IMR-90 (cell line): Measurements from ENCODE around the gene FMN2. TPM values are rescaled to one million over a fixed set of nuclear protein-coding genes. Genes with fewer than 3 reads are reported as not detected.

Experiments
- ATAC-seq: fragments of 200-7000 bp; cut with Tn5 transposase; 2 replicates; pipeline ENCODE4 v1.9.1; 2020; ENCODE audit warnings: low read depth, mild to moderate bottlenecking, moderate library complexity
- BruUV-seq: library from RNA; stranded (reverse); fragments of 400-500 nt; replicated peaks from 2 replicates; lab custom pipeline; 2021; lab: Mats Ljungman, UMichigan
- CTCF ChIA-PET: fragments of 300-600 bp; formaldehyde crosslinking; extraction: SDS; loops from one replicate; lab custom pipeline; 2021; ENCODE audit warnings: antibody characterized with exemption; lab: Yijun Ruan, JAX
- POLR2A ChIA-PET: fragments of 300-600 bp; sonication (Branson Sonifier 250); formaldehyde crosslinking; loops from one replicate; lab custom pipeline; 2022; ENCODE audit warnings: antibody characterized with exemption; ENCODE audit not compliant: unreplicated experiment; lab: Charles Lee
- DNase-seq: peaks from one replicate; pipeline ENCODE4 v3.0.0; 2013
- H2AFZ ChIP-seq: replicated peaks from 2 replicates; pipeline ENCODE3; 2013; ENCODE audit warnings: low read length, mild to moderate bottlenecking; ENCODE audit not compliant: poor library complexity
- H2AK5ac ChIP-seq: 2 replicates; pipeline ENCODE4 v1.6.1; 2013; ENCODE audit warnings: low read depth, low read length, inconsistent platforms
- H2AK9ac ChIP-seq: replicated peaks from 2 replicates; pipeline ENCODE3; 2013; ENCODE audit warnings: mild to moderate bottlenecking, low read depth, low read length, moderate library complexity; ENCODE audit not compliant: poor library complexity
- H2BK120ac ChIP-seq: 2 replicates; pipeline ENCODE4 v1.6.1; 2013; ENCODE audit warnings: low read depth, low read length, inconsistent platforms
- H2BK15ac ChIP-seq: 3 replicates; pipeline ENCODE4 v1.6.1; 2013; ENCODE audit warnings: low read depth, low read length, inconsistent platforms
- H2BK20ac ChIP-seq: 2 replicates; pipeline ENCODE4 v1.6.1; 2013; ENCODE audit warnings: low read depth, mild to moderate bottlenecking, inconsistent platforms, low read length, moderate library complexity
- H2BK5ac ChIP-seq: 2 replicates; pipeline ENCODE4 v1.6.1; 2013; ENCODE audit warnings: mild to moderate bottlenecking, low read depth, low read length, inconsistent platforms; ENCODE audit not compliant: poor library complexity, severe bottlenecking
- H3K14ac ChIP-seq: replicated peaks from 2 replicates; pipeline ENCODE4 v1.6.1; 2013; ENCODE audit warnings: low read depth, low read length, inconsistent platforms
- H3K18ac ChIP-seq: 2 replicates; pipeline ENCODE4 v1.6.1; 2013; ENCODE audit warnings: low read depth, low read length, control low read depth
- H3K23ac ChIP-seq: 2 replicates; pipeline ENCODE4 v1.6.1; 2013; ENCODE audit warnings: low read depth, low read length, inconsistent platforms
- H3K27ac ChIP-seq: 2 replicates; pipeline ENCODE4 v1.5.1; 2013; ENCODE audit warnings: mild to moderate bottlenecking, control low read depth, low read length; ENCODE audit not compliant: insufficient read depth
- H3K27me3 ChIP-seq: 2 replicates; pipeline ENCODE4 v1.6.1; 2013; ENCODE audit warnings: low read length; ENCODE audit not compliant: control insufficient read depth, insufficient read depth
- H3K36me3 ChIP-seq: 2 replicates; pipeline ENCODE4 v1.6.1; 2013; ENCODE audit warnings: low read length, mixed read lengths; ENCODE audit not compliant: control insufficient read depth, insufficient read depth
- H3K4ac ChIP-seq: 2 replicates; pipeline ENCODE4 v1.6.1; 2013; ENCODE audit warnings: low read depth, low read length, inconsistent platforms
- H3K4me1 ChIP-seq: 2 replicates; pipeline ENCODE4 v1.6.1; 2013; ENCODE audit warnings: low read length, mixed read lengths; ENCODE audit not compliant: control insufficient read depth, insufficient read depth
- H3K4me2 ChIP-seq: 2 replicates; pipeline ENCODE4 v1.6.1; 2013; ENCODE audit warnings: low read depth, mild to moderate bottlenecking, control low read depth, low read length, moderate library complexity
- H3K4me3 ChIP-seq: 2 replicates; pipeline ENCODE4 v1.5.1; 2013; ENCODE audit warnings: low read depth, mild to moderate bottlenecking, control low read depth, low read length, moderate library complexity; ENCODE audit not compliant: insufficient read depth
- H3K56ac ChIP-seq: 2 replicates; pipeline ENCODE4 v1.6.1; 2013; ENCODE audit warnings: low read length, inconsistent platforms; ENCODE audit not compliant: insufficient read depth; ENCODE audit errors: extremely low read depth
- H3K79me1 ChIP-seq, 2 experiments: 2 replicates each; pipeline ENCODE4 v1.6.1; 2013; ENCODE audit warnings: low read length in 2 of 2, inconsistent platforms in 1 of 2, low read depth in 1 of 2
- H3K9ac ChIP-seq: 2 replicates; pipeline ENCODE4 v1.6.1; 2013; ENCODE audit warnings: low read depth, low read length, control low read depth
- H3K9me1 ChIP-seq: 2 replicates; pipeline ENCODE4 v1.6.1; 2013; ENCODE audit warnings: low read length, inconsistent platforms; ENCODE audit not compliant: insufficient read depth
- H3K9me3 ChIP-seq: 2 replicates; pipeline ENCODE4 v1.6.1; 2013; ENCODE audit warnings: low read length; ENCODE audit not compliant: control insufficient read depth, insufficient read depth
- H4K20me1 ChIP-seq: 2 replicates; pipeline ENCODE4 v1.6.1; 2013; ENCODE audit warnings: low read length, inconsistent platforms; ENCODE audit not compliant: insufficient read depth
- H4K5ac ChIP-seq: 2 replicates; pipeline ENCODE4 v1.6.1; 2013; ENCODE audit warnings: mild to moderate bottlenecking, low read depth, low read length, control low read depth
- H4K8ac ChIP-seq, 2 experiments: 2 replicates each; pipeline ENCODE4 v1.6.1; 2013; ENCODE audit warnings: low read depth in 2 of 2, low read length in 2 of 2, control low read depth in 1 of 2, inconsistent platforms in 1 of 2
- H4K91ac ChIP-seq: 2 replicates; pipeline ENCODE4 v1.6.1; 2013; ENCODE audit warnings: low read depth, low read length, inconsistent platforms; ENCODE audit not compliant: insufficient read depth
- CHD1 ChIP-seq: IDR thresholded peaks from 2 replicates; pipeline ENCODE4 v1.6.1; 2012; ENCODE audit warnings: low read depth, low read length, improper control_type of control experiment
- MAFK ChIP-seq: IDR thresholded peaks from 2 replicates; pipeline ENCODE4 v1.6.1; 2012; ENCODE audit warnings: low read depth, low read length, improper control_type of control experiment
- RAD21 ChIP-seq: IDR thresholded peaks from 2 replicates; pipeline ENCODE4 v1.6.1; 2012; ENCODE audit warnings: low read length, improper control_type of control experiment
- WGBS, 2 experiments: methylation state at CpG; one replicate each; pipeline versions ENCODE4 v1.1.5 to v1.1.7; 2013; ENCODE audit warnings: missing lambda C conversion rate in 2 of 2; ENCODE audit not compliant: insufficient read length in 1 of 2; ENCODE audit errors: extremely low coverage in 2 of 2; 5-methylcytosine and 5-hydroxymethylcytosine counted together
- dilution Hi-C: fragments of 300-500 bp; cut with HindIII; formaldehyde crosslinking; loops from one replicate; pipeline ENCODE4 v1.14.3; 2018; ENCODE audit warnings: low sequenced_read_pairs; ENCODE audit not compliant: unreplicated experiment
- in situ Hi-C: fragments of 300-500 bp; cut with MboI; formaldehyde crosslinking; loops from 3 replicates; pipeline ENCODE4 v1.14.3; 2019; ENCODE audit warnings: low sequenced_read_pairs, inconsistent platforms, mixed read lengths
- intact Hi-C: fragments of 100-400 bp; cut with micrococcal nuclease; formaldehyde crosslinking; loops from 2 replicates; pipeline ENCODE4 v1.10.0; 2022
- polyA plus RNA-seq, 3 experiments: library from polyadenylated mRNA; depleted of rRNA; stranded (reverse); fragments of >200 nt; gene quantifications; 2 replicates each; pipeline ENCODE4 v1.2.3, GENCODE V29; 2012; ENCODE audit warnings: low replicate concordance in 1 of 3
- total RNA-seq: library from RNA; depleted of rRNA; stranded (reverse); fragments of >200 nt; gene quantifications from 2 replicates; pipeline ENCODE4 v1.2.3, GENCODE V29; 2012
- TF ChIP-seq, protein P1 (sequence below): fragments of 150-350 bp; IDR thresholded peaks from 2 replicates; pipeline ENCODE4 v1.6.1; 2016; ENCODE audit warnings: low read depth, mild to moderate bottlenecking, low read length, moderate library complexity, borderline replicate concordance

The FMN2 gene
- total and polyA plus RNA-seq, 2 of the 4 experiments (the other 2 are of a cell fraction) = 29.0 to 35.8 TPM

DNA sequence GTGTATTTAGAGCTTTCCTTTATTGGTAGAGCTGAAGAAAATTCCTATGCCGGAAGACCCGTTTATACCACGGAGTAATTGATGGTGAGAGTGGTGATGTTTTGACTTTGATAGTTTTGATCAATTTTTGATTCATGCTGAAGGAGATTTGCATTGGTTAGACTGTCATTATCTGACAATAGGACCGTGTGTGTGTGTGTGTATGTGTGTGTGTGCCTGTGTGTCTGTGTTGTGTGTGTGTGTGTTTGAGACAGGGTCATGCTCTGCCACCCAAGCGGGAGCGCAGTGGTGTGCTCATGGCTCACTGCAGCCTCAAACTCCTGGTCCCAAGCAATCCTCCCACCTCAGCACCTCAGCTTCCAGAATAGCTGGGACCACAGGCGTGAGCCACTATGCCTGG lies 9.6 kb downstream of the FMN2 start (continued):
- TF ChIP-seq, protein P1, sequence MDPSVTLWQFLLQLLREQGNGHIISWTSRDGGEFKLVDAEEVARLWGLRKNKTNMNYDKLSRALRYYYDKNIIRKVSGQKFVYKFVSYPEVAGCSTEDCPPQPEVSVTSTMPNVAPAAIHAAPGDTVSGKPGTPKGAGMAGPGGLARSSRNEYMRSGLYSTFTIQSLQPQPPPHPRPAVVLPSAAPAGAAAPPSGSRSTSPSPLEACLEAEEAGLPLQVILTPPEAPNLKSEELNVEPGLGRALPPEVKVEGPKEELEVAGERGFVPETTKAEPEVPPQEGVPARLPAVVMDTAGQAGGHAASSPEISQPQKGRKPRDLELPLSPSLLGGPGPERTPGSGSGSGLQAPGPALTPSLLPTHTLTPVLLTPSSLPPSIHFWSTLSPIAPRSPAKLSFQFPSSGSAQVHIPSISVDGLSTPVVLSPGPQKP = no peak
- TF ChIP-seq RAD21 = no peak

DNA sequence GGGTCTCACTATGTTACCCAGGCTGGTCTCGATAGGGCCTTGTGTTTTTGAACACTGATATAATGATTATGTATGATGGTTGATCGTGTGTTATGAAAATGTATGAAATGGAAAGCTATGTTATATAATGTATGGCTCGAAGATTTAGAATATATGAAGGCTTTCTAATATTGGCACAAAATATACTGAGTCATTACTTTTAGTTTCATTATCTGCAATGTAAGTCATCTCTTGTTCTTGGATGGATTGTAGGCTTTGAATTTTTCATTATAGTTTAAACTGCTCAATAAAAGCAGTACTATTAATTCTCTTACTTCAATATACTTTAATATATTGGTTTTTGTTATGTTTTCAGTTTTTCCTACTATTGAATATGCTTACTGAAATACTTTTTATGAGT lies 10.1 kb downstream of the FMN2 start:
- POLR2A ChIA-PET = no interaction called here
- DNase-seq (no peak), ATAC-seq (no peak)
- intact Hi-C loops = no loop called here
- 83 to 100% methylated on average over 2 of the region's 3 CpGs for WGBS, 2 experiments
- Histone ChIP-seq H2AFZ (no peak overlapping the region), H3K79me1 (peaks cover 24 to 39% of the 10 kb centered on the region in 2 experiments), H3K27me3 (no peaks in the 10 kb centered on the region), H3K9ac (no peak overlapping the region), H3K4me3 (no peak overlapping the region), H3K4me1 (peaks cover 10% of the 10 kb centered on the region), H3K9me1 (peaks cover 8% of the 10 kb centered on the region), H4K20me1 (peaks cover 30% of the 10 kb centered on the region), H3K18ac (no peak overlapping the region), H3K9me3 (no peaks in the 10 kb centered on the region), H2AK9ac (no peak overlapping the region), H4K91ac (no peak overlapping the region), H4K5ac (no peak overlapping the region), H3K4me2 (peak overlapping the region; percentile 49; the same call in 1 of the 2 replicates), H3K4ac (no peak overlapping the region), H3K36me3 (no peaks in the 10 kb centered on the region), H3K23ac (no peak overlapping the region), H2BK5ac (no peak overlapping the region), H2AK5ac (no peak overlapping the region), H2BK20ac (no peak overlapping the region), H3K14ac (no peak overlapping the region), H4K8ac (no peak overlapping the region), H2BK15ac (0 out of 3 replicates have a peak overlapping the region, but pooled peaks have one; percentile 38), H3K27ac (no peak overlapping the region), H2BK120ac (peak overlapping the region; percentile 69; the same call in 1 of the 2 replicates), H3K56ac (no peak overlapping the region)
- BruUV-seq = no TSS peak
- CTCF ChIA-PET = no interaction called here
- TF ChIP-seq MAFK = peak; percentile 48; the same call in 1 of the 2 replicates
- TF ChIP-seq CHD1 = no peak
- in situ Hi-C loops = no loop called here
- dilution Hi-C loops = no loop called here
